ENCODE results near the gene OPCML.

Gene OPCML

GRCh38 chr11:133507185-133507584, 25.1 kb downstream of the OPCML start:
- TF ChIP-seq CTCF (IDR thresholded peaks at IDR 0.05; ENCODE audit: low read length, missing control alignments): no peak
- H3K4me3 ChIP-seq (replicated peaks; ENCODE audit: low read depth, low read length): no peak overlapping the region
- no peak for DNase-seq (ENCODE audit: low read depth)

GRCh38 chr11:133506551-133507094, 25.7 kb downstream of the OPCML start:
- no peak for DNase-seq (ENCODE audit: low read depth)
- H3K4me3 ChIP-seq (replicated peaks; ENCODE audit: low read depth, low read length): no peak overlapping the region
- TF ChIP-seq CTCF (IDR thresholded peaks at IDR 0.05; ENCODE audit: low read length, missing control alignments): no peak

GRCh38 chr11:133506023-133506422, 26.3 kb downstream of the OPCML start:
- no peak for DNase-seq (ENCODE audit: low read depth)
- H3K4me3 ChIP-seq (replicated peaks; ENCODE audit: low read depth, low read length): no peak overlapping the region
- no peak for TF ChIP-seq CTCF (IDR thresholded peaks at IDR 0.05; ENCODE audit: low read length, missing control alignments)

GRCh38 chr11:133504906-133505305, 27.4 kb downstream of the OPCML start:
- no peak for TF ChIP-seq CTCF (IDR thresholded peaks at IDR 0.05; ENCODE audit: low read length, missing control alignments)
- no peak overlapping the region for H3K4me3 ChIP-seq (replicated peaks; ENCODE audit: low read depth, low read length)
- DNase-seq (ENCODE audit: low read depth): no peak

GRCh38 chr11:133503776-133504175, 28.5 kb downstream of the OPCML start:
- TF ChIP-seq CTCF (IDR thresholded peaks at IDR 0.05; ENCODE audit: low read length, missing control alignments): no peak
- no peak overlapping the region for H3K4me3 ChIP-seq (replicated peaks; ENCODE audit: low read depth, low read length)
- no peak for DNase-seq (ENCODE audit: low read depth)

GRCh38 chr11:133503236-133503635, 29.1 kb downstream of the OPCML start:
- no peak for DNase-seq (ENCODE audit: low read depth)
- TF ChIP-seq CTCF (IDR thresholded peaks at IDR 0.05; ENCODE audit: low read length, missing control alignments): no peak

More at GRCh38 chr11:133503236-133503635, 29.1 kb downstream of the OPCML start:
- no peak overlapping the region for H3K4me3 ChIP-seq (replicated peaks; ENCODE audit: low read depth, low read length)
